Muscle layer of colon (tissue), 2 donors: Measurements from ENCODE around the gene ADARB2.

Experiments
- H3K27ac ChIP-seq: one replicate; pipeline ENCODE4 v1.7.0; 2013; ENCODE audit warnings: low read depth, mild to moderate bottlenecking, low read length, moderate library complexity
- H3K27me3 ChIP-seq, 2 donors: one replicate each; pipeline ENCODE4 v1.7.0; 2013; ENCODE audit warnings: low read length in 2 of 2, mild to moderate bottlenecking in 2 of 2; ENCODE audit not compliant: insufficient read depth in 2 of 2, control insufficient read depth in 1 of 2
- H3K36me3 ChIP-seq: one replicate; pipeline ENCODE4 v1.7.0; 2013; ENCODE audit warnings: mild to moderate bottlenecking, low read length; ENCODE audit not compliant: insufficient read depth
- H3K4me1 ChIP-seq: one replicate; pipeline ENCODE4 v1.7.0; 2013; ENCODE audit warnings: mild to moderate bottlenecking, low read length; ENCODE audit not compliant: insufficient read depth
- H3K4me3 ChIP-seq, 2 donors: one replicate each; pipeline ENCODE4 v1.7.0; 2013; ENCODE audit warnings: low read length in 2 of 2, low read depth in 1 of 2, mild to moderate bottlenecking in 1 of 2, moderate library complexity in 1 of 2
- H3K9ac ChIP-seq: one replicate; pipeline ENCODE4 v1.7.0; 2013; ENCODE audit warnings: low read length
- H3K9me3 ChIP-seq: one replicate; pipeline ENCODE4 v1.7.0; 2013; ENCODE audit warnings: mild to moderate bottlenecking, low read length
- donor health status: abdominal sarcoma.
- donor health status: Adenocarcinoma of cecum.

The ADARB2 gene

GRCh38 chr10:1608851-1609647, 128.3 kb downstream of the ADARB2 start:
- H3K9me3 ChIP-seq: no peaks in the 10 kb centered on the region
- H3K4me1 ChIP-seq: no peaks in the 10 kb centered on the region
- peaks cover 0 to 9% of the 10 kb centered on the region in 2 donors for H3K27me3 ChIP-seq
- H3K27ac ChIP-seq: no peak overlapping the region
- no peak overlapping the region for H3K4me3 ChIP-seq
- H3K9ac ChIP-seq: no peak overlapping the region
- H3K36me3 ChIP-seq: no peaks in the 10 kb centered on the region

DNA sequence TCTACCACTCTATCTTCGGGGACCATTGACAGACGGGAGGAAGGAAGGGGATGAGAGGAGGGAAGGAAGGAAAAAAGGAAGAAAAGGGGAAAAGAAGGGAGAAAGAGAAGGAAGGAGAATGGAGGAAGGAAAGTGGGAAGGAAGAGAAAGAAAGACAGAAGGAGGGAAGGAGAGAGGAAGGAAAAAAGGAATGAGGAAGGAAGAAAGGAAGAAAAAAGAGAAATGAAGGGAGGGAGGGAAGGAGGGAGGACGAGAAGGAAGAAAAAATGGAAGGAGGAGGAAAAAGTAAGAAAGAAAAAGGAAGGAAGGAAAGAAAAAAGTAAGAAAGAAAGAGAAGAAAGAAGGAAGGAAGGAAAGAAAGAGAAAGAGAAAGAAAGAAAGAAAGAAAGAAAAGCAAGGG, 128.9 kb downstream of the ADARB2 start:
- Histone ChIP-seq H3K27ac (no peak overlapping the region), H3K4me1 (no peaks in the 10 kb centered on the region), H3K9me3 (no peaks in the 10 kb centered on the region), H3K9ac (no peak overlapping the region), H3K36me3 (no peaks in the 10 kb centered on the region), H3K27me3 (peaks cover 0 to 9% of the 10 kb centered on the region in 2 donors), H3K4me3 (no peak overlapping the region)

- Histone ChIP-seq H3K9me3 (no peaks in the 10 kb centered on the region), H3K4me1 (no peaks in the 10 kb centered on the region), H3K27me3 (peaks cover 0 to 9% of the 10 kb centered on the region in 2 donors), H3K4me3 (no peak overlapping the region), H3K27ac (no peak overlapping the region), H3K9ac (no peak overlapping the region), H3K36me3 (no peaks in the 10 kb centered on the region)
These were observed 129.9 kb downstream of the ADARB2 start for GRCh38 chr10:1607466-1607865.

DNA sequence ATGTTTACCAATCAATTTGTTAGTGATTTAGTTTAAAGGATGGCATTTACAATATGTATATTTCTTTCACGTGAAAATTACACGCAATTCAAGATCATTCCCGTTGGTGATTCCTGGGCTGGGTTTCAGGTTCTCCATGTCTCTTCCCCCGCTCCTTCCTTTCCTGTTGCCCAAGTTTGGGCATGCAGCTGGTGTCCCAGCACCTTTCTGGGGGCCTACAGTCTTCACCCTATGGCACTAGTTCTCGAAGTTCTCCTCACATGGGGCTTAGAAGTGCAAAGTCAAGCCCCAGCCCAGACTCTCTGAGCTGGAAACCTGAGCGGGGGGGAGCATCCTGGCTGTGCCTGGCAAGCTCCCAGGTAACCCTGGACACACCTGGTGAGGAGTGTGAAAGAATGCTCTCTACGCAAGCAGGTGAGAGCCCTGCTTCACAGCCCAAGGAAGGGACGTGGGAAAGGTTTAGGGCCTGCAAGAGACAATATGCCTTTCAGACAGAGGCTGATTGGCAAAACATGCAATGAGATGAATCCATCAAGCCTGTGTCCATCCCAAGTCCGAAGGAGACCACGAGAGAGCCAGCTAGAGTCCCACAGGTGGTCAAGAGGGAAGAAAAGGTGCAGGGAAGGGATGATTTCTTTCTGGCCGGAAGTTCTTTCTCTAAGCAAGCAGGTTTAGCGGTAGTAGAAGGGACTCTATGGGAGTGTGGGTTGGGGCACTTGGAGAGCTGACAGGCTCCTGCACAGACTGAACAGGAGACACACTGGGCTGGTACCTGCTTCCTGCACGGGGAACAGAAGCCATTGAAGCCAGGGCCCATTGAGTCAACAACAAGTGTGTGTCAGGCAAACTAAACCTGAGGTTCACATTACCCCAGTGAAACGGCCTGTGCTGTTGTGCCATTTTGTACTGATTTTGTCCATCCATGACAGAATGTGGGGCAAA, 131.1 kb downstream of the ADARB2 start:
- Histone ChIP-seq H3K36me3 (no peaks in the 10 kb centered on the region), H3K27ac (no peak overlapping the region), H3K9ac (no peak overlapping the region), H3K4me1 (no peaks in the 10 kb centered on the region), H3K27me3 (peaks cover 0 to 9% of the 10 kb centered on the region in 2 donors), H3K9me3 (no peaks in the 10 kb centered on the region), H3K4me3 (no peak overlapping the region)

DNA sequence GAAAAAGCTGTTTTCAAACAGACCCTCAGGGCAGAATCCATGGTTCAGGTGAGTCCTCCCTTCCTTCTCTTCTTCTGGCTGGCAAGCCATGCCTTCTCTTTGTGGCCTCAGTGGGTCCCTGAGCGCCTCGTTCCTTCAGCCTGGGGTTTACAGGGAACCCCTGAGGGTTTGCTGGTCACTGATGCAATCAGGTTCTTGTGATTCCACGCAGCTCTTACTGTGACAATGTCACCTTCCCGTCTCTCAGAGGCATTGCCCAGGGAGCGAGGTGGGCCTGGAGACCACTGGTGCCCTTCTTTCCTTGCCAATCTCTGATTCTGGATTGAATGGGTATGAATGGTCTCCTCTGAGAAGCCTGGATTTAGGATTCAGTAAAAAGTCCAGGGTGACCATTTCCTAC, 132.2 kb downstream of the ADARB2 start:
- Histone ChIP-seq H3K4me3 (no peak overlapping the region), H3K27me3 (peaks cover 0 to 9% of the 10 kb centered on the region in 2 donors), H3K9ac (no peak overlapping the region), H3K36me3 (no peaks in the 10 kb centered on the region), H3K4me1 (no peaks in the 10 kb centered on the region), H3K9me3 (no peaks in the 10 kb centered on the region), H3K27ac (no peak overlapping the region)

GRCh38 chr10:1604246-1604645, 133.1 kb downstream of the ADARB2 start:
- Histone ChIP-seq H3K9ac (no peak overlapping the region), H3K9me3 (no peaks in the 10 kb centered on the region), H3K4me1 (no peaks in the 10 kb centered on the region), H3K27me3 (peaks cover 0 to 9% of the 10 kb centered on the region in 2 donors), H3K27ac (no peak overlapping the region), H3K36me3 (no peaks in the 10 kb centered on the region), H3K4me3 (no peak overlapping the region)

- Histone ChIP-seq H3K36me3 (no peaks in the 10 kb centered on the region), H3K4me1 (no peaks in the 10 kb centered on the region), H3K27ac (no peak overlapping the region), H3K27me3 (peaks cover 0 to 3% of the 10 kb centered on the region in 2 donors), H3K4me3 (no peak overlapping the region), H3K9me3 (no peaks in the 10 kb centered on the region), H3K9ac (no peak overlapping the region)
These were observed 134.1 kb downstream of the ADARB2 start for GRCh38 chr10:1603181-1603580.

- no peaks in the 10 kb centered on the region for H3K9me3 ChIP-seq
- no peak overlapping the region for H3K27ac ChIP-seq
- no peaks in the 10 kb centered on the region for H3K27me3 ChIP-seq
- H3K4me1 ChIP-seq: no peaks in the 10 kb centered on the region
- no peak overlapping the region for H3K9ac ChIP-seq
- no peaks in the 10 kb centered on the region for H3K36me3 ChIP-seq
- no peak overlapping the region for H3K4me3 ChIP-seq
These were observed 135.3 kb downstream of the ADARB2 start for GRCh38 chr10:1602037-1602484.

GRCh38 chr10:1601406-1601805, 135.9 kb downstream of the ADARB2 start:
- Histone ChIP-seq H3K36me3 (no peaks in the 10 kb centered on the region), H3K27ac (no peak overlapping the region), H3K4me3 (no peak overlapping the region), H3K4me1 (no peaks in the 10 kb centered on the region), H3K27me3 (peaks cover 0 to 2% of the 10 kb centered on the region in 2 donors), H3K9me3 (no peaks in the 10 kb centered on the region), H3K9ac (no peak overlapping the region)

GRCh38 chr10:1600861-1601260, 136.5 kb downstream of the ADARB2 start:
- Histone ChIP-seq H3K4me1 (no peaks in the 10 kb centered on the region), H3K27ac (no peak overlapping the region), H3K36me3 (no peaks in the 10 kb centered on the region), H3K4me3 (no peak overlapping the region), H3K9me3 (no peaks in the 10 kb centered on the region), H3K27me3 (peaks cover 0 to 5% of the 10 kb centered on the region in 2 donors), H3K9ac (no peak overlapping the region)

DNA sequence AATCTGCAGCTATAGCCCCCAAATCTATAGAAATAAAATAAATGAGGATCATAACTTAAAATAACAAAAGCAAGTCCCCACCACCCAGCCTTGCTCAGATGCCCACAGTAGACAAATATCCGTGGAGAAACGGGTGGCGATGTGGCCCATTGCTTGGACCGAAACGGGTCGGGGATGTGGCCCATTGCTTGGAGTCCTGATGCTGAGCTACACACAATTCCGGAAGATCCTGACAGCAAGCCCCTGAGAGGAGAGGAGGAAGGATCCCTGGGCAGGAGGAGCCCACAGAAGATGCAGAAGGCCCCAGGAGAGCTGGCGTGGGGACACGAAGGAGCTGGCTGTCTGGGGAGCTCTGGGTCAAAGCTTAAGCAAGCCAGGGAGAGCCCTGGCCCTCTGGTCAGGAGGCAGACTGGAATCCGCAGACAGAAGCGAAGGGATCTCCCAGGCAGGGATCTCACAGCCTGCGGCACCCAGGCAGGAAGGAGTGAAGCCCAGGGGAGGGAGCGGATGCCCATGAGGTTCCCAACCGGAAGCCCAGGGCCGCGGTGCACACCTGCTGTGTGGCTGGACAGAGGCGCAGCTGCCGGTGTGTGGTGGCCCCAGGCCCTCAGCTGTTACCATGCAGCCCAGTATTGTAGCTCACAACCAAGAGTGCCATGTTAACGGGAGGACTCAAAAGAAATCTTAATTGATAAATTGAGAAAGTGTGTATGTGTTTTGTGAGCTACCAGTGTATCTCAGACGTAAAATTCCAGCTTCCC, 138.8 kb downstream of the ADARB2 start:
- no peak overlapping the region for H3K27ac ChIP-seq
- H3K9me3 ChIP-seq: no peaks in the 10 kb centered on the region

More for the DNA sequence above, 138.8 kb downstream of the ADARB2 start:
- Histone ChIP-seq H3K27me3 (peaks cover 0 to 5% of the 10 kb centered on the region in 2 donors), H3K36me3 (no peaks in the 10 kb centered on the region), H3K4me1 (no peaks in the 10 kb centered on the region), H3K4me3 (no peak overlapping the region), H3K9ac (no peak overlapping the region)
